Skeletal muscle satellite cell (primary cell): ENCODE results near the gene PLSCR1. TPM values are rescaled to one million over a fixed set of nuclear protein-coding genes. Genes with fewer than 3 reads are reported as not detected.

Source experiments
- H3K27me3 ChIP-seq: 2 replicates; pipeline ENCODE4 v1.7.0; 2013; ENCODE audit warnings: low read length; ENCODE audit not compliant: control insufficient read depth, insufficient read depth
- H3K36me3 ChIP-seq: 2 replicates; pipeline ENCODE4 v1.7.0; 2013; ENCODE audit warnings: mild to moderate bottlenecking, control low read depth, low read length; ENCODE audit not compliant: insufficient read depth
- H3K4me1 ChIP-seq: 2 replicates; pipeline ENCODE4 v1.7.0; 2013; ENCODE audit warnings: low read length; ENCODE audit not compliant: control insufficient read depth, insufficient read depth
- H3K4me2 ChIP-seq: 2 replicates; pipeline ENCODE4 v1.7.0; 2013; ENCODE audit warnings: mild to moderate bottlenecking, low read length
- H3K4me3 ChIP-seq: 2 replicates; pipeline ENCODE4 v1.7.0; 2013; ENCODE audit warnings: low read length
- H3K9ac ChIP-seq: 2 replicates; pipeline ENCODE4 v1.7.0; 2013; ENCODE audit warnings: mild to moderate bottlenecking, low read depth, low read length, moderate library complexity
- H3K9me3 ChIP-seq: replicated peaks from 2 replicates; pipeline ENCODE4 v1.7.0; 2013; ENCODE audit warnings: mild to moderate bottlenecking, control low read depth, low read length
- total RNA-seq: library from RNA; depleted of rRNA; stranded (reverse); fragments of >200 nt; gene quantifications from 2 replicates; pipeline ENCODE4 v1.2.3, GENCODE V29; 2012; rRNA removed

The PLSCR1 gene, protein sequence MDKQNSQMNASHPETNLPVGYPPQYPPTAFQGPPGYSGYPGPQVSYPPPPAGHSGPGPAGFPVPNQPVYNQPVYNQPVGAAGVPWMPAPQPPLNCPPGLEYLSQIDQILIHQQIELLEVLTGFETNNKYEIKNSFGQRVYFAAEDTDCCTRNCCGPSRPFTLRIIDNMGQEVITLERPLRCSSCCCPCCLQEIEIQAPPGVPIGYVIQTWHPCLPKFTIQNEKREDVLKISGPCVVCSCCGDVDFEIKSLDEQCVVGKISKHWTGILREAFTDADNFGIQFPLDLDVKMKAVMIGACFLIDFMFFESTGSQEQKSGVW
- total RNA-seq, result 33.6 and 41.8 TPM in 2 replicates

DNA sequence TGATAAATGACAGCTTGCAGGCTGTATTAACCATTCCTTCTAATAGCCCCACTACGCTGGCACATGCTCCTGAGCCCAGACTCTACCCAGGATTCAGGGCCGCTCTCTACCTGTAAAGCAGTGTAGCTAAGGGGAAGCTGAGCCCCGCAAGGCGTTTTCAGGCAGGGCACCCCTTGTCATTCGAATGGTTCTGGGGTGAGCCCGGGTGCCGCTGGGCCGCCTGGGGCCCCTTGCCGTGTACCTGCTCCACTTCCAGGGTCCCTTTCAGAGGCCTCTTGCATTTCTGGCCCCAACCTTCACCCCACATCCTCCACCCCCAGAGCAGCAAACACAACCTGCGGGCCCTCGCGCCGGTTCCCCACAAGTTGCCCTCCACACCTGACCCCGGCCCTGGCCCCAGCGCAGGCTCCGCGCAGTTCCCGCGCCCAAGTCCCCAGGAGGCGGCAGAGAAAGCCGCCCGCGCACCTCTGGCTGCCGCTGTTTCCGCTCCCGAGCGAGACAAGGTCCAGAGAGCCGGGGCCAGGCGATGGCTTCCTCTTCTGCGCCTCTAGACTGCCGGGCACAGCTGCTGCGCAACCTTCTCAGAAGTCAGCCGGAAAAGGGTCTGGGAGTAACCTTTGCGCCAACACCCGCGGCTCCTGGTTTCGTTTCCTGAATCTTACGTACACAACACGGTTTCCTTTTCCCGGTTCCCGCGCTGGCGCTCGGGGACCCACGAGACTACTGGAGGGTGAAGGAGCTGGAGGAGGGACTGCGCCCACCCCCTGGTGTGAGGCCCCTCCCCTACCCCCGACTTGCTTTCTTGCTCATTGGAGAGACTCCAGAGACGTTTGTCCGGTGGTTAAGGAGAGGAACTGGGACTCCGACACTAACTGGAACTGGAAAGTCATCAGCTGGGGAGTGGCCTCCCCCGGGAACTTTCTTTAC lies at the start of gene PLSCR1:
TSS of gene PLSCR1 (minus strand) at position 606 of the 927 bp plus-strand sequence. CDS start 8,055 bp downstream, outside the sequence.
- peaks cover 26% of the 10 kb centered on the region for H3K4me1 ChIP-seq
- peak within 1 kb of the TSS; percentile 95 for H3K9ac ChIP-seq
- H3K36me3 ChIP-seq, result no peaks in the 10 kb centered on the region
- peak within 1 kb of the TSS; percentile 91 for H3K4me3 ChIP-seq
- H3K9me3 ChIP-seq, result no peaks in the 10 kb centered on the region
- no peaks in the 10 kb centered on the region for H3K27me3 ChIP-seq
- H3K4me2 ChIP-seq, result peak within 1 kb of the TSS; percentile 93

- Histone ChIP-seq H3K27me3 (no peaks in the 10 kb centered on the region), H3K4me3 (no peak overlapping the region), H3K9ac (no peak overlapping the region), H3K9me3 (no peaks in the 10 kb centered on the region), H3K36me3 (no peaks in the 10 kb centered on the region), H3K4me1 (peaks cover 4% of the 10 kb centered on the region), H3K4me2 (no peak overlapping the region)
These were observed 49.4 kb upstream of the PLSCR1 start for GRCh38 chr3:146593776-146594175.

GRCh38 chr3:146590521-146590920 lies 46.1 kb upstream of the PLSCR1 start:
- Histone ChIP-seq H3K4me3 (no peak overlapping the region), H3K4me1 (peaks cover 4% of the 10 kb centered on the region), H3K9ac (no peak overlapping the region), H3K9me3 (no peaks in the 10 kb centered on the region), H3K36me3 (no peaks in the 10 kb centered on the region), H3K4me2 (no peak overlapping the region), H3K27me3 (no peaks in the 10 kb centered on the region)

GRCh38 chr3:146589899-146590508 lies 45.6 kb upstream of the PLSCR1 start:
- H3K27me3 ChIP-seq, result no peaks in the 10 kb centered on the region
- no peaks in the 10 kb centered on the region for H3K9me3 ChIP-seq
- no peak overlapping the region for H3K4me2 ChIP-seq
- no peak overlapping the region for H3K9ac ChIP-seq
- peaks cover 4% of the 10 kb centered on the region for H3K4me1 ChIP-seq
- H3K4me3 ChIP-seq, result no peak overlapping the region
- H3K36me3 ChIP-seq, result no peaks in the 10 kb centered on the region

DNA sequence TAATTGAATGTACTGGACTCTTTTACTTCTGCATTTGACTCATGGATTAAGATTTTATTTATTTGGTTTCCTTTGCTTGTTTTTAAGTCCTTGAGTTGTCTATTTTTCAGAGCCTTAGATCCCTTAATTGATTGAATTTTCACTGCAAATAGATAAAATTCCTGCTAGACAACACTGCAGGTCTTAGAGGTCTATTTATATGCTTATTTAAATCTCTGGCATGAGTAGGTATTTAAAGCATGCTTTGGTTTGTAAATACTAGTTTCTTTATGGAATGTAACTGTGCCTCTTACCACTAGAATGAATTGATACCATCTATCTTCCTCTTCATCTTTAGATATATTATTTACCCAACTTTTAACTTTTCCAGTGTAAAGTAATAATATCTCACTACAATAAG lies 40.7 kb upstream of the PLSCR1 start:
- Histone ChIP-seq H3K27me3 (no peaks in the 10 kb centered on the region), H3K36me3 (no peaks in the 10 kb centered on the region), H3K4me2 (no peak overlapping the region), H3K4me3 (no peak overlapping the region), H3K9ac (no peak overlapping the region), H3K4me1 (no peaks in the 10 kb centered on the region), H3K9me3 (peaks cover 6% of the 10 kb centered on the region)

DNA sequence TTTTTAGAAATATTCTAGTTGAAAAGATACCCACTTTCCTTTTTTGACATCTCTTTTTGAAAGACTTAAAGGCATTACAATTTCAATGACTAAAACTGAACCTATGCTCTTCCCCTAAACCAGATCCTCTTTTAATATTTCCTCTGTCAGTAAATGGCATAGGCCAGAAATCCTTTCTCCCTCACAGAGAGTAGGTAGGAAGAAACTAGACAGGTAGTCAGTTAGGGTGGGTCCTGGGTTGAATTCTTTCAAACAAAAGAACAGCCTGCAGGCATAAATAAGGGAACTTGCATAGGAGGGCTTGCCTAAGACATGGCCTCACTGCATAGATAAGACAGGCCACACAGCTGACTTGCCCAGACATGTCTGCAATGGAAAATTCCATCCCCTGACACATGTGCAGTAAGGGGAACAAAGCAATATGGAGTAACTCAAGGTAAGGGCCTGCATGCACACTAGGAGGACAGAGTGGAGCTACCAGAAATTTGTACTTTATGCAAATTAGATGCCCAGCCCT lies 37.6 kb upstream of the PLSCR1 start:
- H3K9me3 ChIP-seq, result peaks cover 6% of the 10 kb centered on the region
- H3K4me1 ChIP-seq, result no peaks in the 10 kb centered on the region
- no peak overlapping the region for H3K9ac ChIP-seq
- H3K36me3 ChIP-seq, result no peaks in the 10 kb centered on the region
- no peak overlapping the region for H3K4me3 ChIP-seq
- H3K4me2 ChIP-seq, result no peak overlapping the region
- H3K27me3 ChIP-seq, result no peaks in the 10 kb centered on the region

- H3K9me3 ChIP-seq, result peaks cover 6% of the 10 kb centered on the region
- H3K36me3 ChIP-seq, result no peaks in the 10 kb centered on the region
- no peak overlapping the region for H3K4me3 ChIP-seq
- no peaks in the 10 kb centered on the region for H3K27me3 ChIP-seq
- no peaks in the 10 kb centered on the region for H3K4me1 ChIP-seq
- no peak overlapping the region for H3K4me2 ChIP-seq
- no peak overlapping the region for H3K9ac ChIP-seq
These were observed 36.7 kb upstream of the PLSCR1 start for GRCh38 chr3:146581080-146581601.

DNA sequence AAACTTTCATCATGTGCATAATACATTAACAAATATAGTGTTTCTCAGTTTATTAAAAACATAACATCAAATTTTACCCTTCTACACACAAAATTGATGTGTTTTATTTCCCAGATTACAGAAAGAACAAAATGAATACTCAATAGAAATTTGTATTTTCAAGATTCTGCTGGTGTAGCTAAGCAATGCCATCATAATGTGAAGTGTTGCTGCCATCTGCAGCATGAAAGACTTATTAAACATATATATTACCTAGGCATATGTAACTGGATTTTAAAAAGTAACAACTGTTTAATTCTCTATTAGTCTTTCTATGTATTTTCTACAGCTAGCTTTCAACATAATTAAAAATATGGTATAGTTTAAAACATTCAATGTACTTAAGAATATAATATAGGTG lies 33.3 kb upstream of the PLSCR1 start:
- Histone ChIP-seq H3K36me3 (no peaks in the 10 kb centered on the region), H3K9me3 (peaks cover under 1% of the 10 kb centered on the region), H3K9ac (no peak overlapping the region), H3K4me3 (no peak overlapping the region), H3K4me1 (no peaks in the 10 kb centered on the region), H3K27me3 (no peaks in the 10 kb centered on the region), H3K4me2 (no peak overlapping the region)

DNA sequence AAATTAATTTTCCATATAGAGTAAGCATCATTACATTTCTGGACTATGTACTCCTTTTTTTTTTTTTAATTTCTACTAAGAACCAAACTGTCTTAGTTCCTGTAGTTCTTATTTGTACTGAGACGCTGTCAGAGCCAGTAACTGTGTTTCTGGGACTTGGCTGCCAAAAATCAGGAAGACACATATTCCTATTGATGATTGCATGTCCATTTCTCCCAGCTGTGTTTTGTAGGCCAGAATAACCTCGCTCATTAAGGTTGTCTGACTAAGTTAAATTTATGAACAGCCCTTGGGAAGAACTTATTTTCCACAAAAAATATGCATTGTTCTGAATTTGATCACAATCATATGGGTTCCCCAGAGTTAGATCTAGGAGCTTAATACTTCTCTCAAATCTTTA lies 31.2 kb upstream of the PLSCR1 start:
- H3K27me3 ChIP-seq, result no peaks in the 10 kb centered on the region

DNA sequence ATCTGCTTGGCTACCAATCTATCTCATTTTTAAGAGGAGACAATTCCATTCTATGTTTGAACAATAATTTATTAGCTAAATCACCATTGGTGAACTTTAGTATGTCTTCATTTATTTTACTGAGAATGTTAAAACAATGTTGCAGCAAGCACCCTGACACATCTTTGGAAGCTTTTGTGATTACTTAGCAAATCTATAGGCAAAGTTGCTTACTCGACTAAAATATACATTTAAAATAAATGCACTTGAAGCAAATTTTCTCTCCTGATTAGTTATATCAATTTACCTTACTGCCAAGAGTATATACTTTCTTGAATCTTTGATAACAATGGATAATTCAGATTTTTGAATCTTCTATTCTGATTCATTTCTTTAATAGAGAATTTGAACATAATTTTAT lies 29.8 kb upstream of the PLSCR1 start:
- no peaks in the 10 kb centered on the region for H3K36me3 ChIP-seq
- no peak overlapping the region for H3K9ac ChIP-seq
- no peak overlapping the region for H3K4me3 ChIP-seq

More for the DNA sequence above, 31.2 kb upstream of the PLSCR1 start:
- Histone ChIP-seq H3K9me3 (no peaks in the 10 kb centered on the region), H3K9ac (no peak overlapping the region), H3K4me1 (no peaks in the 10 kb centered on the region), H3K4me3 (no peak overlapping the region), H3K4me2 (no peak overlapping the region), H3K36me3 (no peaks in the 10 kb centered on the region)

GRCh38 chr3:146569314-146569713 lies 24.9 kb upstream of the PLSCR1 start:
- peaks cover 15% of the 10 kb centered on the region for H3K4me1 ChIP-seq
- H3K27me3 ChIP-seq, result no peaks in the 10 kb centered on the region
- H3K4me3 ChIP-seq, result no peak overlapping the region
- H3K9me3 ChIP-seq, result no peaks in the 10 kb centered on the region
- H3K4me2 ChIP-seq, result peak overlapping the region; percentile 65
- no peak overlapping the region for H3K9ac ChIP-seq
- no peaks in the 10 kb centered on the region for H3K36me3 ChIP-seq

More for the DNA sequence above, 29.8 kb upstream of the PLSCR1 start:
- Histone ChIP-seq H3K9me3 (no peaks in the 10 kb centered on the region), H3K4me2 (no peak overlapping the region), H3K4me1 (peaks cover 12% of the 10 kb centered on the region), H3K27me3 (no peaks in the 10 kb centered on the region)
